DND-41 (cell line): ENCODE data around the gene MERTK.

Source experiments
- CTCF ChIP-seq: IDR thresholded peaks from 2 replicates; pipeline ENCODE4 v1.5.1; 2012; ENCODE audit warnings: borderline replicate concordance, low read length, moderate library complexity, mild to moderate bottlenecking; ENCODE audit not compliant: poor library complexity, severe bottlenecking; ENCODE audit errors: extremely low read depth
- EZH2 ChIP-seq: IDR thresholded peaks from 3 replicates; pipeline ENCODE4 v1.6.1; 2012; ENCODE audit warnings: borderline replicate concordance, low read depth, mild to moderate bottlenecking, moderate library complexity, low read length, inconsistent platforms; ENCODE audit not compliant: severe bottlenecking

- TF ChIP-seq CTCF: no peak
- TF ChIP-seq EZH2: no peak
Measured at GRCh38 chr2:111930409-111930808, 32.0 kb downstream of the MERTK start.
